ENCODE data around the gene ADISSP.

The ADISSP gene

GRCh38 chr20:3735768-3736167, 31.8 kb downstream of the ADISSP start:
- no peak for DNase-seq

GRCh38 chr20:3734111-3734843, 33.3 kb downstream of the ADISSP start:
- DNase-seq = no peak

GRCh38 chr20:3733119-3733995, 34.2 kb downstream of the ADISSP start:
- DNase-seq = no peak

- peak in 1 of 3 donors; percentile 22 for DNase-seq
Measured at GRCh38 chr20:3732327-3733118, 35.0 kb downstream of the ADISSP start, which contains the start of gene HSPA12B. Gene HSPA12B (plus strand): TSS chr20:3732685. CDS start chr20:3738675, 5,990 bp downstream.

- DNase-seq = no peak
Measured at GRCh38 chr20:3731944-3732326, 35.6 kb downstream of the ADISSP start.

GRCh38 chr20:3730803-3731672, 36.5 kb downstream of the ADISSP start:
- DNase-seq = no peak

GRCh38 chr20:3729811-3730540, 37.6 kb downstream of the ADISSP start:
- peak; percentile 54 to 68 (median 56) for DNase-seq

DNA sequence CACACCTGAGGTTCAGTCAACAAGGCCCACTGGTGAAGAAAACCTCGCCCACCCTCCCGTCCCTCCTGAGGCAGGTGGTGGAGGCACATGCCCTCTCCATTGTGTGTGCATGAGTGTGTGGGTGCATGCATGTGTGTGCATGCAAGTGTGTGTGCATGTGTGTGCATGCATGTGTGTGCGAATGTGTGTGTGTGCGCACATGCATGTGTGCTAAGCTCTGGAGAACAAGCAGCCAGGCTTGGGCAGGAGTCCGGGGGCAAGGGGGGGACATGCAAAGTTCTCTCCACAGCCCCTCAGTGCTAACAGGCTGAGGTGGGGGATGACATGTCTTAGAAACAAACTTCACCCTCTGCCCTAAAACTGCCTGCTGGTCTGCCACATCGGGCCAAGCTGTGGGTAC, 38.2 kb downstream of the ADISSP start:
- no peak for DNase-seq

- no peak for DNase-seq
Measured at GRCh38 chr20:3728876-3729275, 38.7 kb downstream of the ADISSP start.

- no peak for DNase-seq
Measured at GRCh38 chr20:3728354-3728753, 39.2 kb downstream of the ADISSP start.

- DNase-seq = peak in 2 of 3 donors; percentile 33
Measured at GRCh38 chr20:3727401-3728021, 40.0 kb downstream of the ADISSP start.

GRCh38 chr20:3724356-3724755, 43.2 kb downstream of the ADISSP start:
- no peak for DNase-seq

GRCh38 chr20:3723284-3723683, 44.3 kb downstream of the ADISSP start:
- no peak for DNase-seq

DNA sequence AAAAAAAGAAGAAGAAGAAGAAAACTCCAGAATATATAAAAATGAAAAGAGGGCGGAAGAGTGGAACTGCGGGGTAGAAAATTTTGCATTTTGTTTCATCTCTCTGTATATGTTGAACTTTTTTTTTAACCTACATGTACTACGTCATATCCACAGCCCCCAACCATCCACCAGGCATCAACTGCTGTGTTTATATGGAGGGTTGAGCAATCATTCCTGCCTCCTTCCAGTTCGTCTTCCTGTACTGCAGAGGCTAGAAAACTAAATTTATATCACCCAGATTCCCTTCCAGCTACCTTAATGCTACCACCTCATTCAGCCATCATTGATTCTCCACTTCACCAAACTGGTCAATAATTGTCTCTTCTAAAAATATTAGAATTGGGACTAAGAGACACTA, 45.6 kb downstream of the ADISSP start:
- DNase-seq = no peak

- DNase-seq = no peak
Measured at GRCh38 chr20:3720626-3721025, 46.9 kb downstream of the ADISSP start.

- no peak for DNase-seq
Measured at GRCh38 chr20:3720068-3720467, 47.5 kb downstream of the ADISSP start.

DNA sequence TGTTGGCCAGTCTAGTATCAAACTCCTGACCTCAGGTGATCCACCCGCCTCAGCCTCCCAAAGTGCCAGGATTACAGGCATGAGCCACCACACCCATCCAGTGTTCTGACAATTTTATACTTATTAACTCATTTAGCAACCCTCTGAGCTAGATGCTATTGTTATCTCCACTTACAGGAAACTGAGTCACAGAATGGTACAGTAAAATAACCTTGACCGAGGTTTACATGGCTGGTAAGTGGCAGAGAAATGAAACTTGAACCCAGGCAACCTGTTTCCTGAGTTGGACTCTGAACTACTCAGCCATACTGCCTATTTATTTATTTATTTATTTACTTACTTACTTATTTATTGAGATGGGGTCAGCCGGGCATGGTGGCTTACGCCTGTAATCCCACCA, 48.5 kb downstream of the ADISSP start:
- DNase-seq = no peak

DNA sequence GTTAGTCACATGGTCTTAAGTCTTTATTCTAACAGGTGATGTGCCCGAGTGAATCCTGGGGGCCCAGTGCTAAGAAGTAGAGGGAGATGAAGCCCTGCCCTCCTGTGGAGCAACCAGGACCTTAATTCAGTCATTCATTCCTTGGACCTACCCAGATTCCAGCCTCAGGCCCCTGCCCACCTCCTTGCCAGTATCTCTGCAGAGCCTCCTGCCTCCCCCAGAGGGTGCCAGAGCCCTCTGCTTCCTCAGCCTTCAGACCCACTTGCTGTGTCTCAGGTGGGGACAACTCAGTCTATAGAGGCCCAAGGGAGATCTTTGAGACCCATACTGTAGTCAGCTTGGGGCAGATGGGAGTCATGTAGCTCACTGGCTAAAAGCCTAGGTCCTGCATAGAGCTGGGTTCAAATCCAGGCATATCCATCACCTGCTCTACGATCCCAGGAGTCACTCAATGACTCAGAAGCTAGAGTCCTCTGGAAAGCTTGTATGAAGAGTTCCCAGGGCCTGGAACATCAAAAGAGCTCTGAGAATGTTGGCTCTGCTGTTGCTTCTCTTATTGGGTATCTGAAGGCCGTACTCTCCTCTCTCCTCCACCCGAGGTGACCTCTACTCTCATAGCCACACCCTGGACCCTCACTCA, 51.2 kb downstream of the ADISSP start:
- peak; percentile 51 to 66 (median 53) for DNase-seq

DNA sequence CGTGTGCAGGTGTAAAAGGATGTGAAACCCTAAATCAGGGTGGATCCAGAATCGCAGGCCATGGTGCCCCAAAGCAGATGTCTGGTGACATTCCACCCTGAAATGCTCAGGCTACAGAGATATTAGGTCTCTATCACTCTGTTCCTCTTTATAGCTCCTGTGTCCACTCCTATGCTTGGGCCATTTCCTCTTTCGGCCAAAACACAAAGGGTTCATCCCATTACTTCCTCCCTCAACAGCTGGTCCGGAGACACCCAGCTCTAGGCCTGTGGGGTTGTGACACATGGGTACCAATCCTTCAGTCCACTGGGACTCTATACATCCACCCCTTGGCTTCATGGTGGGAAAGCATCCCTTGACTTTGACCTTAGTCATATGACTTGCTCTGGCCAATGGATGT, 53.5 kb downstream of the ADISSP start:
- peak; percentile 82 to 88 (median 82) for DNase-seq

GRCh38 chr20:3712279-3712873, 55.2 kb downstream of the ADISSP start, which contains the start of gene SIGLEC1:
Gene SIGLEC1 (minus strand): TSS chr20:3712600. CDS start chr20:3707128, 5,472 bp downstream.
- peak; percentile 98 to 99 (median 99) for DNase-seq
